ENCODE results near the gene RNASE2. TPM values are rescaled to one million over a fixed set of nuclear protein-coding genes. Genes with fewer than 3 reads are reported as not detected.
"Not testable (repeated sequence)": the region's sequence is repeated elsewhere in the genome, so short reads cannot be mapped to it uniquely, and the experiment has no call there.

Gene RNASE2
- total RNA-seq, 2 experiments from 2014 or later = not detected

DNA sequence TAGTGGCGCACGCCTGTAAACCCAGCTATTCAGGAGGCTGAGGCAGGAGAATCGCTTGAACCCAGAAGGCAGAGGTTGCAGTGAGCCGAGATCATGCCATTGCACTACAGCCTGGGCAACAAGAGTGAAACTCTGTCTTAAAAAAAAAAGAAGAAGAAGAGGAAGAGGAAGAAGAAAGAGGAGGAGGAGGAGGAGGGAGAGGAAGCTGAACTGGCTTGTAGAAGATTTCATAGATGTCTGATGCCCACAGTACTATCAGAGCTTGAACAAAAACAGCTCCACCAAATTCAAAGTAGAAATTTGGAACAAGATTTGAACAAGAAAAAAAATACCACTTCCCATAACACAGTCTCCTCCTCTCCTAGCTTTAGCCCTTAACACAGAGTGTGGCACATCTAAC is 30.4 kb downstream of the RNASE2 start:
- intact Hi-C loops (cut with micrococcal nuclease); H3K9me3 Mint-ChIP-seq; H3K36me3 Mint-ChIP-seq (ENCODE audit: low read depth); H3K27me3 Mint-ChIP-seq (ENCODE audit: low read depth); H3K4me1 Mint-ChIP-seq (ENCODE audit: low read depth); H3K27ac Mint-ChIP-seq; H3K4me3 Mint-ChIP-seq; DNase-seq: not testable (repeated sequence)
- CTCF ChIA-PET = interaction anchor here (0.7 to 1.3 kb wide), 5 partner anchors 13 to 116 kb away, joined by 3 to 8 read pairs (median 3); no protein-coding TSS in a partner anchor

- H3K4me3 Mint-ChIP-seq = no peak overlapping the region
- H3K27me3 Mint-ChIP-seq (ENCODE audit: low read depth) = no peaks in the 10 kb centered on the region
- intact Hi-C loops (cut with micrococcal nuclease) = no loop called here
- no peaks in the 10 kb centered on the region for H3K9me3 Mint-ChIP-seq
- no peak for DNase-seq
- H3K36me3 Mint-ChIP-seq (ENCODE audit: low read depth) = peaks cover 5% of the 10 kb centered on the region
- CTCF ChIA-PET = no interaction called here
- peaks cover 13% of the 10 kb centered on the region for H3K4me1 Mint-ChIP-seq (ENCODE audit: low read depth)
- no peak overlapping the region for H3K27ac Mint-ChIP-seq
These were observed 31.5 kb downstream of the RNASE2 start for GRCh38 chr14:20986811-20987210.

DNA sequence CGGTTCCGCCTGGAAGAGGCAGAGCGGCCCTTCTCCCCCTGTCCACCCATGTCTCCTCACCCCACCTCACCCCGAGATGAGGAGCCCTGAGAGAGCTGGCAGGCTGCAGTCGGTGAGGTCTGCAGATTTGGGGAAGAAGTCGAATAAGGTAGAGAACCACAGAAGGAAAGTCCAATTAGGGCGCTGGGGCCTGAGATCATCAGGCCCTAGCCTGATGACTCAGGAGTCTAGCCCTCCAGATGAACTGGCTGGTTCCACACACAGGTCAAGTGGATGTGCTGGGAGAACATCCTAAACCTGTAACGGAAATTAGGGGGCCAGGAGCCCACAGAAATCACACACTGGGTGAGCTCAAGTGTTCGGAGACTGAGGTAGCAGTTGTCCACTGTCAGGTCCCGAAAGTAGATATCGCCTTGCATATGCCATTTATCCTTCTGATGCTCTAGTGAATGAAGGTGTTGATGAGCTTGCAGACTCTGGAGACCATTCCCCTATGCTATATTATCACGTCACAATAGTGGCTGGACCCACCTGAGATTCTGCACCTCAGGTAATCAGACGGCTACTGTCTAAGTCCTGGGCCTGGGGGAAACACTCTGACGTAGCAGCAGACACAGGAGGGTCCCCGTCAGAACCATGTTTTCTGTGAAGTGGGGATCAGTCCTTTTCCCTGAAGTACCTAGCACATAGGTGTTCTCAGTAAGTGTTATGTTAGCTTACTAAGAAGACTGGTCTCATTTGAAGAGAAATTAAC is 33.6 kb downstream of the RNASE2 start:
- H3K9me3 Mint-ChIP-seq = no peaks in the 10 kb centered on the region
- CTCF ChIA-PET = interaction anchor here (1.9 to 2.7 kb wide), 2 partner anchors 18 to 26 kb away, joined by 6 to 10 read pairs; no protein-coding TSS in a partner anchor
- no peak for DNase-seq
- intact Hi-C loops (cut with micrococcal nuclease) = loop anchor here (1.0 kb wide), 6 partner anchors 18 to 487 kb away; partner anchors contain the start of genes NDRG2 and RAB2B
- H3K4me1 Mint-ChIP-seq (ENCODE audit: low read depth) = peaks cover 19% of the 10 kb centered on the region
- H3K36me3 Mint-ChIP-seq (ENCODE audit: low read depth) = peaks cover 16% of the 10 kb centered on the region
- peak overlapping the region; percentile 50 for H3K4me3 Mint-ChIP-seq
- H3K27me3 Mint-ChIP-seq (ENCODE audit: low read depth) = no peaks in the 10 kb centered on the region
- H3K27ac Mint-ChIP-seq = peak overlapping the region; percentile 59

DNA sequence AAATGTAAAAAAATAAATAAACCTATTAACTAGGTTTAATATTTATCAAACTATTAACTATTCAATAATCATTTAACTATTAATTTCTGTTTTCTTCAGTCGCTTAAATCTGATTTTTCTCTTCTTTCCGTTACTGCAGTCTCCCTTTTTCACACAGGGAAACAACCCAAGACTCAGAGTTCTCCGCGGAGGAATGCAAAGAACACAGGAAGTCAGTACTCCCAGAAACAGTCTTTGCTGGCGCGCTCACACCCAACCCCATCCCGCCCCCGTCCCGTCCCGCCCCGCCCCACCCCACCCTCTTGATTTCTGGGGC is 34.1 kb downstream of the RNASE2 start:
- CTCF ChIA-PET = interaction anchor here (1.9 to 2.7 kb wide), 2 partner anchors 19 to 26 kb away, joined by 6 to 10 read pairs; no protein-coding TSS in a partner anchor
- no peaks in the 10 kb centered on the region for H3K9me3 Mint-ChIP-seq
- no peaks in the 10 kb centered on the region for H3K27me3 Mint-ChIP-seq (ENCODE audit: low read depth)
- no peak for DNase-seq
- peak overlapping the region; percentile 86 for H3K27ac Mint-ChIP-seq
- peaks cover 19% of the 10 kb centered on the region for H3K36me3 Mint-ChIP-seq (ENCODE audit: low read depth)
- H3K4me1 Mint-ChIP-seq (ENCODE audit: low read depth) = peaks cover 19% of the 10 kb centered on the region
- peak overlapping the region; percentile 86 for H3K4me3 Mint-ChIP-seq
- intact Hi-C loops (cut with micrococcal nuclease) = loop anchor here (1.0 kb wide), 6 partner anchors 18 to 487 kb away; partner anchors contain the start of genes NDRG2 and RAB2B

GRCh38 chr14:20989787-20990600 is 34.7 kb downstream of the RNASE2 start, which contains the start of gene METTL17:
TSS of gene METTL17 (plus strand) at chr14:20989980. CDS start at chr14:20990003, 23 bp downstream.
- peak within 1 kb of the TSS; percentile 86 for H3K4me3 Mint-ChIP-seq
- no peaks in the 10 kb centered on the region for H3K27me3 Mint-ChIP-seq (ENCODE audit: low read depth)
- CTCF ChIA-PET = interaction anchor here (2.7 to 10.4 kb wide), 2 partner anchors 19 to 25 kb away, joined by 10 to 95 read pairs; no protein-coding TSS in a partner anchor
- H3K4me1 Mint-ChIP-seq (ENCODE audit: low read depth) = peaks cover 19% of the 10 kb centered on the region
- peak; percentile 94 for DNase-seq
- H3K9me3 Mint-ChIP-seq = no peaks in the 10 kb centered on the region
- peaks cover 22% of the 10 kb centered on the region for H3K36me3 Mint-ChIP-seq (ENCODE audit: low read depth)
- intact Hi-C loops (cut with micrococcal nuclease) = loop anchor here (1.0 kb wide), 6 partner anchors 19 to 486 kb away; partner anchors contain the start of genes NDRG2 and RAB2B
- H3K27ac Mint-ChIP-seq = peak within 1 kb of the TSS; percentile 86

DNA sequence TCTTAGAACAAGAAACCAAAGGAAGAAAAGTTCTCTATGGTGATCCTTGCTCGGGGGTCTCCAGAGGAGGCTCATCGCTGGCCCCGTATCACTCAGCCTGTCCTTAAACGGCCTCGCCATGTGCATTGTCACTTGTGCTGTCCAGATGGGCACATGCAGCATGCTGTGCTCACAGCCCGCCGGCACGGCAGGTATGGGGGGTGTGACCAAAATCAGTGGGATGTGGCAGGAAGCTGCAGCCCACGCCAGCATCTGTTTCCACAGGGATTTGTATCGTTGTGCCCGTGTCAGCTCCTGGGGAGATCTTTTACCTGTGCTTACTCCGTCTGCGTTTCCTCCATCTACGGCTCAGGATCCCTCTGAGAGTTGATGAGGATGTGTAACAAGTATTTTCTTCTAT is 41.2 kb downstream of the RNASE2 start:
- H3K9me3 Mint-ChIP-seq = no peaks in the 10 kb centered on the region
- no peaks in the 10 kb centered on the region for H3K27me3 Mint-ChIP-seq (ENCODE audit: low read depth)
- no peak overlapping the region for H3K4me3 Mint-ChIP-seq
- intact Hi-C loops (cut with micrococcal nuclease) = no loop called here
- CTCF ChIA-PET = interaction anchor here (0.5 to 10.4 kb wide), 4 partner anchors 9 to 96 kb away, joined by 3 to 95 read pairs (median 8); no protein-coding TSS in a partner anchor
- peaks cover 28% of the 10 kb centered on the region for H3K4me1 Mint-ChIP-seq (ENCODE audit: low read depth)
- H3K36me3 Mint-ChIP-seq (ENCODE audit: low read depth) = peaks cover 32% of the 10 kb centered on the region
- DNase-seq = no peak
- no peak overlapping the region for H3K27ac Mint-ChIP-seq

- Mint-ChIP-seq H3K27me3 (ENCODE audit: low read depth) (no peaks in the 10 kb centered on the region), H3K4me3 (no peak overlapping the region), H3K36me3 (ENCODE audit: low read depth) (peaks cover 26% of the 10 kb centered on the region), H3K4me1 (ENCODE audit: low read depth) (peaks cover 22% of the 10 kb centered on the region), H3K27ac (no peak overlapping the region), H3K9me3 (no peaks in the 10 kb centered on the region)
- CTCF ChIA-PET = interaction anchor here (0.5 to 10.4 kb wide), 7 partner anchors 8 to 96 kb away, joined by 3 to 95 read pairs (median 6); no protein-coding TSS in a partner anchor
- intact Hi-C loops (cut with micrococcal nuclease) = no loop called here
- DNase-seq = no peak
These were observed 41.8 kb downstream of the RNASE2 start for GRCh38 chr14:20997115-20997514.

DNA sequence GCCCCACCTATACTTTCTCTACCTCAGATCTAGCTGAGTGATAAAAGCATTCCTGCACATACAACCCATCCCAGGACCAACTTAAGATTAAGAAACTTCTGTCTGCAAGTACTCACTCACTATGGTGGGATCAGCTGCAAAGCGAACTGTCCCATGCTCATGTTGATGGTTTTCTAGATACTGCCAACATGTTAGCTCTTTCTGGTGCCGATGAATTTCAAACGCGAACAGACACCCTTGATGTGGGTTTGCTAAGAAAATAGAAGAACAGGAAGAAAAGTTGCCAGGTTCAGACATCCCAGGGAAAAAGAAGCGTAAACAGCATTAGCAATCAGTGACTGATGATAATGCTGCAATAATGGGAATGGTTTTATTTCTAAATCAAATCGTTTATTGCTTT is 42.3 kb downstream of the RNASE2 start:
- no peak overlapping the region for H3K27ac Mint-ChIP-seq
- H3K4me1 Mint-ChIP-seq (ENCODE audit: low read depth) = peaks cover 20% of the 10 kb centered on the region
- H3K27me3 Mint-ChIP-seq (ENCODE audit: low read depth) = no peaks in the 10 kb centered on the region
- H3K4me3 Mint-ChIP-seq = no peak overlapping the region
- intact Hi-C loops (cut with micrococcal nuclease) = no loop called here
- CTCF ChIA-PET = interaction anchor here (0.6 to 10.4 kb wide), 6 partner anchors 8 to 95 kb away, joined by 3 to 95 read pairs (median 7); no protein-coding TSS in a partner anchor
- no peaks in the 10 kb centered on the region for H3K9me3 Mint-ChIP-seq
- DNase-seq = no peak
- H3K36me3 Mint-ChIP-seq (ENCODE audit: low read depth) = peaks cover 25% of the 10 kb centered on the region

GRCh38 chr14:20998139-20998538 is 42.9 kb downstream of the RNASE2 start:
- Mint-ChIP-seq H3K27ac (no peak overlapping the region), H3K27me3 (ENCODE audit: low read depth) (no peaks in the 10 kb centered on the region), H3K4me3 (no peak overlapping the region), H3K36me3 (ENCODE audit: low read depth) (peaks cover 22% of the 10 kb centered on the region), H3K4me1 (ENCODE audit: low read depth) (peaks cover 19% of the 10 kb centered on the region), H3K9me3 (no peaks in the 10 kb centered on the region)
- CTCF ChIA-PET = interaction anchor here (1.0 to 10.4 kb wide), 5 partner anchors 17 to 94 kb away, joined by 3 to 95 read pairs (median 8); no protein-coding TSS in a partner anchor
- intact Hi-C loops (cut with micrococcal nuclease) = no loop called here
- DNase-seq = no peak

GRCh38 chr14:20998674-20999366 is 43.5 kb downstream of the RNASE2 start, which contains the start of gene SLC39A2:
TSS of gene SLC39A2 (plus strand) at chr14:20999293. CDS start at chr14:20999447, 154 bp downstream.
- peaks cover 19% of the 10 kb centered on the region for H3K36me3 Mint-ChIP-seq (ENCODE audit: low read depth)
- no peaks in the 10 kb centered on the region for H3K9me3 Mint-ChIP-seq
- H3K27ac Mint-ChIP-seq = no peak within 1 kb of the TSS
- intact Hi-C loops (cut with micrococcal nuclease) = no loop called here
- H3K27me3 Mint-ChIP-seq (ENCODE audit: low read depth) = no peaks in the 10 kb centered on the region
- no peak within 1 kb of the TSS for H3K4me3 Mint-ChIP-seq
- CTCF ChIA-PET = interaction anchor here (0.6 to 10.4 kb wide), 5 partner anchors 16 to 94 kb away, joined by 4 to 95 read pairs (median 8); no protein-coding TSS in a partner anchor
- H3K4me1 Mint-ChIP-seq (ENCODE audit: low read depth) = peaks cover 19% of the 10 kb centered on the region
- no peak for DNase-seq

- Mint-ChIP-seq H3K36me3 (ENCODE audit: low read depth) (peaks cover 15% of the 10 kb centered on the region), H3K4me1 (ENCODE audit: low read depth) (peaks cover 19% of the 10 kb centered on the region), H3K27ac (no peak overlapping the region), H3K4me3 (no peak overlapping the region), H3K9me3 (no peaks in the 10 kb centered on the region), H3K27me3 (ENCODE audit: low read depth) (no peaks in the 10 kb centered on the region)
- no peak for DNase-seq
- intact Hi-C loops (cut with micrococcal nuclease) = no loop called here
- CTCF ChIA-PET = interaction anchor here (0.9 to 10.4 kb wide), 2 partner anchors 15 to 105 kb away, joined by 4 to 95 read pairs; no protein-coding TSS in a partner anchor
These were observed 44.3 kb downstream of the RNASE2 start for GRCh38 chr14:20999591-20999990.
